ENCODE measurements around the gene ADTRP.

ADTRP gene

DNA sequence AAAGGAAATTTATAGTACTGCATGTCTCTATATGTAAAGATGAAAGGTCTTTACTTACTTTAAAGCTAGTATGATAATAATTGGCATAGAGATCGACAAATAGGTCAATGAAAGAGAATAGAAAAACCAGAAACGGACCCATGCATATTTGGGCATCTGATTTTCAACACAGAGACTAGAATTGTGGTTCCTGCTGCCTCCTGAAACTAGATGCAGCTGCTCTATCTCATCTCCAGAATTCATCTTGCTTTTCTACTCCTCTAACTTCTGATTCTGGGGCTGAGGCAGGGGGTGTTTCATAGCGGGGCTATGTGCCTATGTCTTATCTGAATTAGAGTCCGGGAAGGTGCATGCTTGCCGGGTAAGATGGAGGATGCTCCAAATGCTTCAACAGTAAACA, 105.9 kb downstream of the ADTRP start:
- no peaks in the 10 kb centered on the region for H3K4me1 ChIP-seq (ENCODE audit: control insufficient read depth, insufficient read depth, low read length, poor library complexity, severe bottlenecking)
- H3K9me3 ChIP-seq (ENCODE audit: control insufficient read depth, low read length): no peaks in the 10 kb centered on the region
- no peaks in the 10 kb centered on the region for H3K36me3 ChIP-seq (ENCODE audit: control insufficient read depth, insufficient read depth, low read length)
- DNase-seq: no peak
- no peaks in the 10 kb centered on the region for H3K27me3 ChIP-seq (replicated peaks; ENCODE audit: control insufficient read depth, insufficient read depth, low read length, poor library complexity, severe bottlenecking)
- H3K27ac ChIP-seq (ENCODE audit: insufficient read depth, low read length, poor library complexity, severe bottlenecking): no peak overlapping the region
- no peak overlapping the region for H3K4me3 ChIP-seq (ENCODE audit: insufficient read depth, low read depth, low read length, poor library complexity, severe bottlenecking)

- Histone ChIP-seq H3K9me3 (ENCODE audit: control insufficient read depth, low read length) (no peaks in the 10 kb centered on the region), H3K27ac (ENCODE audit: insufficient read depth, low read length, poor library complexity, severe bottlenecking) (no peak overlapping the region), H3K36me3 (ENCODE audit: control insufficient read depth, insufficient read depth, low read length) (no peaks in the 10 kb centered on the region), H3K4me1 (ENCODE audit: control insufficient read depth, insufficient read depth, low read length, poor library complexity, severe bottlenecking) (no peaks in the 10 kb centered on the region), H3K27me3 (replicated peaks; ENCODE audit: control insufficient read depth, insufficient read depth, low read length, poor library complexity, severe bottlenecking) (no peaks in the 10 kb centered on the region), H3K4me3 (ENCODE audit: insufficient read depth, low read depth, low read length, poor library complexity, severe bottlenecking) (no peak overlapping the region)
- DNase-seq: no peak
Measured at GRCh38 chr6:11672256-11672655, 106.3 kb downstream of the ADTRP start.

GRCh38 chr6:11669696-11670095, 108.9 kb downstream of the ADTRP start:
- no peaks in the 10 kb centered on the region for H3K27me3 ChIP-seq (replicated peaks; ENCODE audit: control insufficient read depth, insufficient read depth, low read length, poor library complexity, severe bottlenecking)
- no peaks in the 10 kb centered on the region for H3K36me3 ChIP-seq (ENCODE audit: control insufficient read depth, insufficient read depth, low read length)
- H3K9me3 ChIP-seq (ENCODE audit: control insufficient read depth, low read length): no peaks in the 10 kb centered on the region
- H3K4me3 ChIP-seq (ENCODE audit: insufficient read depth, low read depth, low read length, poor library complexity, severe bottlenecking): no peak overlapping the region
- H3K4me1 ChIP-seq (ENCODE audit: control insufficient read depth, insufficient read depth, low read length, poor library complexity, severe bottlenecking): no peaks in the 10 kb centered on the region
- H3K27ac ChIP-seq (ENCODE audit: insufficient read depth, low read length, poor library complexity, severe bottlenecking): no peak overlapping the region
- DNase-seq: no peak

GRCh38 chr6:11668455-11668854, 110.1 kb downstream of the ADTRP start:
- no peaks in the 10 kb centered on the region for H3K9me3 ChIP-seq (ENCODE audit: control insufficient read depth, low read length)
- no peaks in the 10 kb centered on the region for H3K4me1 ChIP-seq (ENCODE audit: control insufficient read depth, insufficient read depth, low read length, poor library complexity, severe bottlenecking)
- no peak overlapping the region for H3K27ac ChIP-seq (ENCODE audit: insufficient read depth, low read length, poor library complexity, severe bottlenecking)
- no peak for DNase-seq
- H3K4me3 ChIP-seq (ENCODE audit: insufficient read depth, low read depth, low read length, poor library complexity, severe bottlenecking): no peak overlapping the region
- H3K27me3 ChIP-seq (replicated peaks; ENCODE audit: control insufficient read depth, insufficient read depth, low read length, poor library complexity, severe bottlenecking): no peaks in the 10 kb centered on the region
- H3K36me3 ChIP-seq (ENCODE audit: control insufficient read depth, insufficient read depth, low read length): no peaks in the 10 kb centered on the region

DNA sequence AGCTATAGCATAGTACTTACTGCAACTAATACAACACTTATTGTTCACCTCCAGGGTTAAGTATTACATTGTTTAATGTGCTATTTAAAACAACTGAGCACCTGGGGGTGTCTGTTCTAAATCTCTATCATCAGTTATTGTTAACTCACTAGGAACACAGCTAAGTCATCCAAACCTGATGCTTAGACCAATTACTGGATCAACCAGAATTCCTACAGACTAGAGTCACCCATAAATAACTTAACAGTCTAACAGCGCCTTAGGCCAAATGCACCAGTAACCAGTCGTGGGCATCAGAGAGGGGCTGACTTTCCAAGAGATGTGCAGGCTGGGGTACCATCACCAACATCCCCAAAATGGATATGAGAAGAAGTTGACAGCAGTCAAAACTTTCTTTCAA, 110.7 kb downstream of the ADTRP start:
- Histone ChIP-seq H3K9me3 (ENCODE audit: control insufficient read depth, low read length) (no peaks in the 10 kb centered on the region), H3K4me1 (ENCODE audit: control insufficient read depth, insufficient read depth, low read length, poor library complexity, severe bottlenecking) (no peaks in the 10 kb centered on the region), H3K27me3 (replicated peaks; ENCODE audit: control insufficient read depth, insufficient read depth, low read length, poor library complexity, severe bottlenecking) (no peaks in the 10 kb centered on the region), H3K4me3 (ENCODE audit: insufficient read depth, low read depth, low read length, poor library complexity, severe bottlenecking) (no peak overlapping the region), H3K36me3 (ENCODE audit: control insufficient read depth, insufficient read depth, low read length) (no peaks in the 10 kb centered on the region), H3K27ac (ENCODE audit: insufficient read depth, low read length, poor library complexity, severe bottlenecking) (no peak overlapping the region)
- no peak for DNase-seq

DNA sequence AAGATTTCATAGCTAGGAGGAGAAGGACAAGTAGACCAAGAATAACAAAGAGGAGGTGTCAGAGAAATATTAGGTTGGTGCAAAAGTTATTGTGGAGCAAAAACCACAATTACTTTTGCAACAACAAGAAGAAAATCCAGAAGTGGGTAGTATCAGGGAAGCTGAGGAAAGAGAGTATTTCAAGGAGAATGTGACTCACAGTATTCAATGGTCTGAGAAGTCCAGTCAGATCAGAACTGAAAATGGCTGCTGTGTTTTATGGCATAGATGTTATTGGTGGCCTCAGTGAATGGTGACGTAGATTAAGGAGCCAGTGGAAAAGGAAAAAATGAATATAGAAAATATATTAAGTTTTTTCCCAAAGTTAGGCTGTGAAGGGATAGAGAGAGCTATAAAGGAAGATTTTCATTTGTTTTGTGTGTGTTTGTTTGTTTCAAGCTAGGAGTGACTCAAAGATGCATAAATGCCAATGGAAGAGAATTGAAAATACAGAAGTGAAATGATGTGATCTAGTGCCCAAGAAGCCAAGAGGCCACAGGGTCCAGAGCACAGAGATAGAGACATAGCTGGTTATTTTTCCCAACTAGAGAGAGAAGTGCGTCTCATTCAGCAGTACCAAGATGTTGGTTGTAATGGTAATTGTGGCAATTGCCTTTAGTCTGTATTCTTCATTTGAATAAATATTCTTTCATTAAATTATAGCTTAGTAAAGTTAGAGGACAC, 112.8 kb downstream of the ADTRP start:
- Histone ChIP-seq H3K36me3 (ENCODE audit: control insufficient read depth, insufficient read depth, low read length) (no peaks in the 10 kb centered on the region), H3K27ac (ENCODE audit: insufficient read depth, low read length, poor library complexity, severe bottlenecking) (no peak overlapping the region), H3K4me3 (ENCODE audit: insufficient read depth, low read depth, low read length, poor library complexity, severe bottlenecking) (no peak overlapping the region), H3K27me3 (replicated peaks; ENCODE audit: control insufficient read depth, insufficient read depth, low read length, poor library complexity, severe bottlenecking) (no peaks in the 10 kb centered on the region), H3K9me3 (ENCODE audit: control insufficient read depth, low read length) (no peaks in the 10 kb centered on the region), H3K4me1 (ENCODE audit: control insufficient read depth, insufficient read depth, low read length, poor library complexity, severe bottlenecking) (no peaks in the 10 kb centered on the region)
- no peak for DNase-seq
